Body of pancreas (tissue), 4 donors: ENCODE measurements around the gene BLID. TPM values are rescaled to one million over a fixed set of nuclear protein-coding genes. Genes with fewer than 3 reads are reported as not detected.

Experiments
- ATAC-seq: fragments of 150-250 bp; one replicate; pipeline ENCODE4 v1.9.1; 2016
- DNase-seq, 4 donors: peaks; one replicate each; pipeline ENCODE4 v3.0.0-alpha.2; 2019
- H3K27ac ChIP-seq, 4 donors: fragments of 200-600 bp; sonication (generic); 1 replicate in 3 of 4; 2 replicates in 1 of 4; pipeline versions ENCODE4 v1.5.1 to v1.6.1; 2016 to 2019; ENCODE audit warnings: mild to moderate bottlenecking in 1 of 4, mixed read lengths in 1 of 4, moderate library complexity in 1 of 4
- H3K27me3 ChIP-seq, 2 donors: fragments of 200-600 bp; sonication (generic); one replicate each; pipeline ENCODE4 v1.6.0; 2016; ENCODE audit warnings: mild to moderate bottlenecking in 1 of 2
- H3K36me3 ChIP-seq, 2 donors: fragments of 200-600 bp; sonication (generic); replicated peaks in 1 of 2; 2 replicates each; pipeline ENCODE4 v1.5.1; 2016; ENCODE audit warnings: low read depth in 2 of 2; ENCODE audit not compliant: insufficient read depth in 1 of 2
- H3K4me1 ChIP-seq: fragments of 200-600 bp; sonication (generic); one replicate; pipeline ENCODE4 v1.6.0; 2016
- H3K4me3 ChIP-seq, 2 donors: fragments of 200-600 bp; sonication (generic); 1 replicate in 1 of 2; 2 replicates in 1 of 2; pipeline ENCODE4 v1.5.1; 2016 to 2019
- H3K9me3 ChIP-seq, 3 donors: fragments of 200-600 bp; sonication (generic); 1 replicate in 2 of 3; 2 replicates in 1 of 3; pipeline ENCODE4 v1.5.1; 2016
- CTCF ChIP-seq, 7 experiments: fragments of 450-650 bp in 4 of 7; fragments of 200-600 bp in 3 of 7; sonication (generic) in 3 of 7; IDR thresholded peaks; one replicate each; pipeline ENCODE4 v1.5.1; 2016 to 2019; ENCODE audit warnings: antibody characterized with exemption in 7 of 7
- POLR2A ChIP-seq, 3 donors: fragments of 450-650 bp; IDR thresholded peaks; one replicate each; pipeline ENCODE4 v1.6.1; 2016; ENCODE audit warnings: antibody characterized with exemption in 3 of 3, mild to moderate bottlenecking in 2 of 3
- WGBS, 2 donors: methylation state at CpG; one replicate each; pipeline ENCODE4 v1.1.5; 2017; 5-methylcytosine and 5-hydroxymethylcytosine counted together
- intact Hi-C: fragments of 100-400 bp; cut with DNase I; formaldehyde crosslinking; loops from one replicate; pipeline ENCODE4 v1.15.1; 2023
- total RNA-seq, 2 donors: library from RNA; depleted of rRNA; stranded (reverse); fragments of >200 nt; gene quantifications; one replicate each; pipeline ENCODE4 v1.1.0, GENCODE V29; 2016

Gene BLID
- total RNA-seq, 2 donors from 2014 or later: not detected

DNA sequence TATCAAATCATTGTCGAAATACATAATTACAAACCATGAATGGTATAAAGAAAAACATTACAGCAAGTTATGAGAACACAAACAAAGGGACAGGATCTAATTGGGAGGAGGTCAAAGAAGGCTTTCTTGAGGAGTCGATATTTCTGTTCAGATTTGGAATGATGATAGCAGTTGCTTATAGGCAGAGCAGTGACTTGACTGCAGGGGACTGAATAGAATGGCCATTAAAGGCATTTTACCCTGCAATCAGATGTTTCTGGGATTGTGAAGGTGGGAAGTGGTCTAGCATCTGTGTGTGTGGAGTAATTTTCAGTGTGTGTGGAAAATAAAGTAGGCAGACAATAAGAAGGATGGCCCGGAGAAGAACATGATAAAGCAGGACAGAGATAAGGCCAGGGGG, 41.0 kb downstream of the BLID start:
- TF ChIP-seq CTCF (IDR thresholded peaks at IDR 0.05): no peak
- ATAC-seq (no peak), DNase-seq (no peak)

DNA sequence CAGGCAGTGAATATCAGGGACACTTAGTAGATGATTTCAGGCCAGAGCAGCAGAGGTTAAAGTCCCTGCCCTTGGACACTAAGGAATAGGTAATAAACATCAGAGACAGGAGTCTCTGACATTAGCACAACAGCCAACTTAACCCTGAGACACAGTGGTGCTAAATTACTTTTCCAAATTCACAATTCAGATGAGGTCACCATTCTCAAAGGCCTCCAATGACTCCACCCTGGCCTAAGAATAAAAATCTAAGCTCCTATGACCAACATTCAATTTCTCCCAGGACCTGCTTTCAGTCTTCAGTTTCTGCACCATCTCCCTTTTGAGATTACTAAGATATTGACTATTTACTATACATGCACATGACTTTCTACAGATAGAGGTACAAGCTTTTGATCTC, 42.0 kb downstream of the BLID start:
- no peak for TF ChIP-seq POLR2A (IDR thresholded peaks at IDR 0.05)
- TF ChIP-seq CTCF (IDR thresholded peaks at IDR 0.05): no peak
- no peak for ATAC-seq
- intact Hi-C loops: no loop called here

More for the DNA sequence above, 41.0 kb downstream of the BLID start:
- no peak overlapping the region for H3K27ac ChIP-seq
- intact Hi-C loops: no loop called here
- H3K4me3 ChIP-seq: no peak overlapping the region
- H3K27me3 ChIP-seq: no peaks in the 10 kb centered on the region
- no peaks in the 10 kb centered on the region for H3K36me3 ChIP-seq
- 65 to 69% methylated on average over 3 of the region's 3 CpGs for WGBS, 2 donors
- H3K9me3 ChIP-seq: no peaks in the 10 kb centered on the region
- H3K4me1 ChIP-seq: no peaks in the 10 kb centered on the region

DNA sequence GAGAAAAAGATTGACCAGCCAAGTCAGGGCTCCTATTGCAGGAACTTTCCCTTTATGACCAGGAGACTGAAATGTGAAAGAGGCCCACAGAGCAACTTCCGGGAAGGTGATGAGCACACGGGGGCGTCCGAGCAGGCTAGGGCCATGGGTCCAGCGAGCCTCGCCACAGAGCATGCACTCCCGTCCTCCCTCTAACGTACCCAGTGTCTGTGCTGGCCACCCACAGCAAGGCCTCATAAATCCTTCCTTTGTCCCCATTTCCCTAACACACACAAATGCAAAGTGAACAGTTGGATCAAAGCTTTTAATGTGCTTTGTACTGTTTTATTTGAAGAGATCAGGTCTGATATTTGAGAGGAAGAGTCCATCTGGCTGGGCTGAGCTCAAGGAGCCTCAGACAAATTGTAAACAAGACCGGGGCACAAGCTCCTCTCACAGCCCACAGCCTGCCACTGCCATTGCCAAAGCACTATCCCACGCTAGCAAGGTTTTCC, 44.3 kb downstream of the BLID start:
- 62 to 74% methylated on average over 10 of the region's 10 CpGs for WGBS, 2 donors
- DNase-seq (no peak), ATAC-seq (no peak)
- Histone ChIP-seq H3K4me3 (no peak overlapping the region), H3K4me1 (no peaks in the 10 kb centered on the region), H3K27ac (no peak overlapping the region), H3K36me3 (no peaks in the 10 kb centered on the region), H3K9me3 (no peaks in the 10 kb centered on the region), H3K27me3 (no peaks in the 10 kb centered on the region)
- TF ChIP-seq POLR2A (IDR thresholded peaks at IDR 0.05): no peak
- intact Hi-C loops: no loop called here

More for the DNA sequence above, 42.0 kb downstream of the BLID start:
- Histone ChIP-seq H3K36me3 (no peaks in the 10 kb centered on the region), H3K4me3 (no peak overlapping the region), H3K4me1 (no peaks in the 10 kb centered on the region), H3K27me3 (no peaks in the 10 kb centered on the region), H3K9me3 (no peaks in the 10 kb centered on the region), H3K27ac (no peak overlapping the region)
- no peak for DNase-seq

- Histone ChIP-seq H3K9me3 (no peaks in the 10 kb centered on the region), H3K4me1 (no peaks in the 10 kb centered on the region), H3K36me3 (no peaks in the 10 kb centered on the region), H3K4me3 (no peak overlapping the region), H3K27ac (no peak overlapping the region), H3K27me3 (no peaks in the 10 kb centered on the region)
- peak; percentile 30 to 74 (median 71) for DNase-seq
- ATAC-seq: no peak
- TF ChIP-seq POLR2A (IDR thresholded peaks at IDR 0.05): no peak
- TF ChIP-seq CTCF (IDR thresholded peaks at IDR 0.05): no peak
- intact Hi-C loops: no loop called here
- WGBS, 2 donors: 24 to 26% methylated on average over 7 of the region's 7 CpGs
These were observed 46.2 kb downstream of the BLID start for GRCh38 chr11:122069707-122070360.

- Histone ChIP-seq H3K36me3 (no peaks in the 10 kb centered on the region), H3K4me3 (no peak overlapping the region), H3K9me3 (no peaks in the 10 kb centered on the region), H3K27ac (no peak overlapping the region), H3K27me3 (no peaks in the 10 kb centered on the region), H3K4me1 (no peaks in the 10 kb centered on the region)
- ATAC-seq (no peak), DNase-seq (no peak)
- WGBS, 2 donors: 57 to 64% methylated on average over 3 of the region's 3 CpGs
- intact Hi-C loops: no loop called here
- TF ChIP-seq CTCF (IDR thresholded peaks at IDR 0.05): no peak
- no peak for TF ChIP-seq POLR2A (IDR thresholded peaks at IDR 0.05)
These were observed 47.2 kb downstream of the BLID start for GRCh38 chr11:122068837-122069236.
